ENCODE measurements around the gene FGD5.

FGD5 gene

DNA sequence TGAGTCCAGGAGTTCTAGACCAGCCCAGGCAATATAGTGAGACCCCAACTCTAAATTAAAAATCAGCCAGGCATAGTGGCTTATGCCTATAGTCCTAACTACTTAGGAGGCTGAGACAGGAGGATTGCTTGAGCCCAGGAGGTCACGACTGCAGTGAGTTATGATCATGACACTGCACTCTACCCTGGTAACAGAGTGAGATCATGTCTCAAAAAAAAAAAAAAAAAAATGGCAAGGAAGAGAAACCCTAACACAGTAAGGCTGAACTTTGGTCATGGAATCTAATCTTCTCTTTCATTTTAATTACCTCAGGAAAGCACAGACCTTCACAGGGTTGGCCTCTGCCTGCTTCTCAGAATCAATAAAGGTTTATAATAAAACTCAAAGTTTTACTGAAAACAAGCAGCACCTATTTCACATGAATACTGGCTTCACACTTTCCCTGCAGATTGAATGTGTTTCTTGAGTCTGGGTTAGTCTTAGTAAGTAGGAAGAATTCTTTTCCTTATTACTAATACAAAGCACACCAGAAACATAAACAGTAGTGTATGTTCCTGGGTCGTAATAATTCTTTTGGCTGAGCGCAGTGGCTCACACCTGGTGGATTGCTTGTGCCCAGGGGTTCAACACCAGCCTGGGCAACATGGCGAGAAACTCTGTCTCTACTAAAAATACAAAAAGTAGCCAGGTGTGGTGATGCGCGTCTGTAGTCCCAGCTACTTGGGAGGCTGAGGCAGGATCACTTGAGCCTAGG, 117.0 kb downstream of the FGD5 start:
- DNase-seq = no peak

DNA sequence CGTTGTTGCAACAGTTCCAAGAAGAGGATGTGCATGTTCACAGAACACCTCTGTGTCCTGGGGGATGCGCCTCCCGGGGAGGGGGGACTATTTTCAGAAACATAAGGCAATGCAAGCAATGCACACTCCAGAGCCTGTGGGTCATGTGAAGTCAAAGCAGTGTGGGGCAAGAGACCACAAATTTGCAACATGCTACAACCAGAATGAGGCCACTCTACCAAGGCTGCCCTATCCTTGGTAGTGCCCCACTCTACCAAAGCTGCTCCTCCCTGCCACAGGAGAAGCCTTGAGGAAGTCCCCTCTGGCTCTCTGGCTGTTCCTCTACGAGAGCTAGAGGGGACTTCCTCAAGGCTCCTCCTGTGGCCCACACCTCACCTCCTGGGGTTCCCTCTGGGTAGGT, 120.2 kb downstream of the FGD5 start:
- no peak for DNase-seq

DNA sequence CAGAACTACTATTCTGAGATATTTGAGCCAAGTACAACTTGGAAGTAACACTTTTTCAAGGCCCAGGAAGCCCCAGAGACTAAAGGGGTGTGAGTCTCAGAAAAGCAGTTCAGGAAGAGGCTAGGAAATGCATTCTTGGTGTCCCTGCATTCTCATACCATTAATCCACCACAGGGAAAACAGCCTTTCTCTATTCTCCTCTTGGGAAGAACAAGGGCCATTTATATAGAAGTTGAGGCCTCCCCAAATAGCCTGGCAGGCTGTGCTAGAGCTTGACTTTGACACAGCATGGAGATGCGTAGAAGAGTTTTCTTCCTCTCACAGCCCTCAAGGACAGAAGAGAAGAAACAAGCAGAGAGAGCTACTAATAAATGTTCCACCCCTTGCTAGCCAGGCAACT, 123.1 kb downstream of the FGD5 start:
- DNase-seq = no peak

DNA sequence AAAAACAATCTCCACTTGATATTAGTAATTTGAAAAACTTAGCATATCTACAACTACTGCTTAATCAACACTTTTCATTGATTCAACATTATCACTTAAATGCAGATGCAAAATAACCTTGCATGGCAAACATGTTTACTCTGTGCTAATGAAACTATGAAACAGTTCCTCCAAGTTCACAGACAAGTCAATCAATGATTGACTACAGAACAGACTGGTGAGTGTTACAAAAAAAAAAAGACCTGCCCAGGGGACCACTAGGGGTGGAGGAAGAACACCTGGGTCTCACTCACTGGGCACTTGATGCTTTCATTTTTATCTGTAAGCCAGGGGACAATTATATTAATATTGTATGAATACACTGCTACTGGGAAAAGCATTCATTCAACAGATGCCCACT, 124.3 kb downstream of the FGD5 start:
- no peak for DNase-seq

DNA sequence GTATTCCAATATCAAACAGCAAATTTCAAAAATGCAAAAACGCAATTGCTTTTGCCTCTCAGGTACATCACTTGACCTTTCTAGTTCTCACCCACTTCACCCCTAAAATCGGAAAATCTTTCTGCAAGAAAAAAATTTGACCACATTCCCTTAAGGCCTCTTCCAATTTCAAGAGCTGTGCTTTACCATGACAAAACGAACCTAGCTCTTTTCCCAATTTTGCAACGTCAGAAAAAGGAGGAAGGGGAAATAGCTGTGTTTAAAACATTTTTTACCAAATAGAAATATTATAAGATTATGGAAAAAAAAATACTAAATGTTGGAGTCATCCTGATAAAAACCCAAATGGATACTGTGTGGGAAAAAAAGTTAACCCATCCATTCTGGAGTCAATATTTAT, 127.5 kb downstream of the FGD5 start:
- no peak for DNase-seq

DNA sequence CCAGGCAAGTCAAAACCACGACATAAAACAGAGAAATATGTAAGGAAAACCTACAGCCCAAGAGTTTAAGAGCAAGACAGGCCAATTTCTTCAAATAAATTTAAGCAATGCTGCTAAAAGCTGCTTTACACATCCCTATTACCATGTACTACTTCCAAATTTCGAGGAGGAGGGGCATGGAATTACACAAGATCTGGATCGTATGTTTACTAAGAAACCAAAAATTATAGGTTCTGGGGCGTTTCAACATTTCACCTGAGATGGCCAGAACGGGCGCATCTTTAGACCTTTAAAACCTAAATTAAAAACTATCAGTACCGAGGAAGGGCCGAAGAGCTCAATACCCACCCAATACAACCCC, 128.0 kb downstream of the FGD5 start:
- no peak for DNase-seq

DNA sequence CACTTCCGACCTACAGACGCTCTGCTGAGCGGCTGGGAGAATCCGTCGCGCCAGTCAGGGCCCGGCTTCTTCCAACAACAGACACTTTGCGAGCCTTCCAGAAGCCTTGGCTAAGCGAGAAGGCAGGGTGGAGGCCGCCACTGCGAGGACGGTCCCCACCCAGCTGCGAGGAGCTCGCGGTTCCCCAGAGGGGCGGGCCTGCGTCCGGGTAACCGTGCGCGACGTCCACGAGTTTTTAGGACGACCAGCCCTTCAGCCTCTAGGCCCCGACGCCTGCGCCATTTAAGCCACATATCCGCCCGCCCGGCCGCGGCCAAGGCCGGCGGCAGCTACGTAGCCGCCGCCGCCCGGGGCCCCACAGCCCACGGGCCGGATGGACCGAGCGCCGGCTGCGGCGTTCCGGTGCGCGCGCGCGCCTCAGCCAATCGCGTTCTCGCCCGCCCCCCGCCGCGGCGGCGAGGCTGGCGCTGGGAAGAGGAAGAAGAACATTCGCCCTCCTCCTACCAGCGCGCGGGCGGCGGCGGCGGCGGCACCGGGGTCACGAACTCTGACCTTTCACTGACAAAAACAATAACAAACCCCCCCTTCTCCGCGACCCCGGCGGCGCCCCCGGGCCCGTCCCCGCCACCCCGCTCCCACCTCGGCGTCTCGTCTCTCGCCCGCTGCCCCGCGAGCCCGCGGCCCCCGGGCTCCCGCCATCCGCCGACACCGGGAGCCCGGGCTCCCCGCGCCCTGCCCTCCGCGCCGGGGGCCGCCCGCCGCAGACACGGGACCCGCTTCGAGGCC, 128.5 kb downstream of the FGD5 start, which contains the start of gene NR2C2:
TSS of gene NR2C2 (plus strand) at position 484 of the 786 bp plus-strand sequence. CDS start 56,332 bp downstream, outside the sequence.
- DNase-seq = peak; percentile 28

DNA sequence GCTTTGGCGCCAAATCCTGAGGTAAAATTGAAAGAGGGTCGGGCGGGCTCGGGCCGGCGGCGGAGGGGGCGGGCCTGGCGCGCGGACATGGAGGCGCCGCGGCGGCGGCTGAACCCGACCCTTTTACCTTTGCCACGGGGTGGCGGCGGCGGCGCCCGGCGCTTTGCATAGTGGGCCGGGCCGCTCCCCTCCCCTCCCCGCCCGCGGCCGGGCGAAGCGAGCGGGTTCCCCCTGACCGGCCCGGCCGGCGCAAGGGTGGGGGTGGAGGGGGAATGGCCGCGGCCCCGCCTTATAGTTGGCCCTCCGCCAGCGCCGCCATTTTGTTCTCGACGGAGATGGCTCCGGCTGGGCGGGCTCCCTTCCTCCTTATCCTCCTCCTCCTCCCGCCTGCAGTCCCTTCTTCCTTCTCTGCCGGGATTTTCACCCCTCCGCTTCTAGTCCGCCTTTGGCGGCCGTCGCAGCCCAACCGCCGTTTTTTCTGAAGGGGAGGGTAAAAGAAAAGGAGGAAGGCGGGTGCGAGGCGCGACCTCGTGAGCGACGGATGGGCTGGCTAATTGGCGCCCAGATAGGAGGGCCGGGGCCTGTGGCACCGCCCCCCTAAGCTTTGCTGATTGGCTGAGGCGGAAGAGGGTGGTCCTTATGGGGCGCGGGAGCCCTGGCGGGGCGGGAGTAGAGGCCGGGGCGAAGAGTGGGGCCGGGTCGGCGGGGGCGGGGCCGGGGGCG, 129.3 kb downstream of the FGD5 start:
- peak; percentile 81 for DNase-seq

DNA sequence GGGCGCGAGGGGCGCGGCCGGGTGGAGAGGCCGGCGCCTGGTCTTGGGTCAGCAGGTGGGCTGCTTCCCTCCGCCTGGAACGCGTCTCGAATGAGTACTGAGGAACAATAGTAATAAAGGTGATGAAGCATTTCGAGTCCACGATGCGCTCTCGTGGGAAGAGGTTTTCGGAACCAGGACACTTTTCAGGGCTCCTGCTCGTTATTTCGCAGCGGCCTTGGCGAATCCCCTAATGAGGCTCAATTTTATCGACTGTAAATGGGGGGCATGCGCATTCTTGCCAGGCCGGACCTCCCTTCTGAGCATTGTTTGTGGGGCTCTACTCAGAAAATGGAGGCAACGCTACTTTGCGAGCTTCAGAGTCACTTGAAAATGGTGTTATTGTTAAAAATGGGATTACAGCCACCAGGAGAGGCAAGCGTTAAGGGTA, 129.9 kb downstream of the FGD5 start:
- DNase-seq = no peak

DNA sequence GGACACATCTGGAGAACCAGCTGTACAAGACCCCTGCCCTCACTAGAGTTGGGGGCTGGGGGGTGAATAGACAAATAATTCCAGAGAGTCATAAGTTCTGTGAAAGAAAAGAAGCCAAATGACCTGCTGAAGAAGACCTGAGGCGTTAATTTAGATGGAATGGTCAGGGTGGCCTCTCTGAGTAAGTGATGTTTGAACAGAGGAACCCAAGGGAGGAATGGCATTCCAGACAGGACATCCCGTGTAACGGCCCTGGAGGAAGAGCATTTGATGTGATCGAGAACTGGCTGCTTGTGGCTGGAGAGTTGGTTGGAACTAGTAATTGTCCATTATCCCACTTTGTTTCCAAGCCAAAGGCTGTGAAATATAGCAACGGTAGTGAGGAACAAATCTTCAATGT, 130.4 kb downstream of the FGD5 start:
- DNase-seq = no peak

DNA sequence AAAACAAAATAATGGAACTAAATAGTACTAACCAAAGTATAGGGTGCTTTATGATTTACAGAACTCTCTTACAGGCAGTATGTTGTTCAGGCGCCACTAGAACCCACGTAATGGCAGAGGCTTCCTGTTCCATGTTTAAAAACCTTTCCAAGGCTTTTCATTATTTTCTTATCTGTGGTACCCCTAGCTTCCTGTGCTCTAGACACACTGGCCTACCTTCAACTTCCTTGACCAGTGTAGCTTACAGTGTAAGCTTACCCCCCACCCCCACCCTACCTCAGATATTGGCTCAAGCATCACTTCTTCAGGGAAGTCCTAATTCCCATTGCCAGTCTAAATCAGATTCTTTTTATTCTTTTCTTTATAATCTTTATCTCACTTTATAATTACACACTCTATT, 131.5 kb downstream of the FGD5 start:
- no peak for DNase-seq

DNA sequence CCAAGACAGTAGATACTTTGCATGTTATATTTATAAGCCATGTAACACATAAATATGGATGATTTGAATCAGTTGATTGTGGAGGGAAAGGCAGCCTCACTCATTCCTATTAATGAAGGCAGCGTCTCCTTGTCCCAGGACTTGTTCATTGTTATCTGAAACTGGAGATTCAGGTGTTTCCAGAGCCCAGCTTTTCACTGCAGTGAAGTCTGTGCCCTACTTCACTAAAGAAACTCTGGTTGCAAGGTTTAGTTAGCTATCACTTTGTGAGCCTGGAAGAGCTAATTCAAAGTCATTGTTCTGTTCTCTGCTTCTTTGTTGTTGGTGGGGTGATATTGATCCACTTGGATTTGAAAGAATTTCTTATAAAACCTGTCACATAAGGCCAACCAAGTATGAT, 138.4 kb downstream of the FGD5 start:
- no peak for DNase-seq

DNA sequence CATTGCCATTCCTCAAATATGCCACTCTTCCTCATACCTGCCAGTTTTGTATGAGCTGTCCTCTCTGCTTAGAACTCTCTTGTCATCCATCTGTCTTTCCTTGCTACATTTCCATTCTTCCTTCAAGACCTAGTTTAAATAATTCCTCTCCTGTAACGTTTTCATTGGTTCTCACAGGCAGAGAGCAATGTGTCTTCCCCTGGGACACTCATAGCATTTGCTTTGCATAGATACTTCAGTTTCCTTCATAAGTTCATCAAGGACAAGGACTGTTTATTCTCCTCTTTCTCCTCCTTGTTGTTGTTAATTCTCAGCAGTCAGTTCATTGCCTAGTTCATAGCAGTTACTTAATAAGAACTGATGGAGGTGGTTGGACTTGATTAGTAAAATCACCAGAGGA, 139.2 kb downstream of the FGD5 start:
- no peak for DNase-seq

DNA sequence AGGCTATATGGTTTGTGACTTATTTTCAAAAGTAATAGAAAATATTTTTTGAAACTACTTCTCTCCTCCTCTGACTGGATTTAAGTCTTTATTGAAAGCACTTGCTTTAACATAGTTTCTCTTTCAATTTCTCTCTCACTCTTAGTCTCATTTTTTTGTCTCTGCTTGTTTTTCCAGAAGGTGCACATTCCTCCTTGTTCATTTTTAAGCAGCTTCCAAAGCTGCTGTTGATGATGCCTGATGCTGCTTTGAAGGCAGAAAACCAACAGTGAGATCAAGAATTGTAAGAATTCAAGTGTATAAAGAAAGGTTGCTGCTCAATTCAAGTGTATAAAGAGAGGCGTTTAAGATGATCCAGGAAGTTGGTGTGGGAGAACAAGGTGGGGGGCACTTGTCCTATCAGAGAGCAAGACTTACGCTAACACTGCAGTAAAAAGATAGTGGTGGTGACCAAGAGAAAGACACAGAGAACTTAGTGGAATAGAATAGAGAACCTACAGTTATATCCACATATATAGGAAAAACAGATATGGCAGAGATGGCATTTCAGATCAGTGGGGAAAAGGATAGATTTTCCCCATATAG, 140.7 kb downstream of the FGD5 start:
- no peak for DNase-seq

DNA sequence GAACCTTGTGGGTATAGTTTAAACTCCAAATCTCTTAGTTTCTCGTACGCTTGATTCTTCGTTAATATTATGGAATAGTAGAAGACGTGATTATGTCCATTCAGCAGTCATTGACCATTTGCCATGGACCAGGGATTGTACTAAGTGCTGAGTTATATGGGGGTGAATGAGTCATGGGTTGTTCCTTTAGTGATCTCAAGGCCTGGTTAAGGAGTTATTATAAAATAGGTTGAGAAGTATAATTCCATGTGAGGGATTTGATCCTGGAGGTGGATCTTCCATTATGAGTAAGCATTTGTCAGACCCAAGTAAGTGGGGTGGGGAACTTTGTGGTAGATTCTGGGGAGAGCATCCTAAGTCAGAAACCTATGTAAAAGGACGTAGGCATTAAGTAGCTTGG, 144.0 kb downstream of the FGD5 start:
- DNase-seq = no peak

DNA sequence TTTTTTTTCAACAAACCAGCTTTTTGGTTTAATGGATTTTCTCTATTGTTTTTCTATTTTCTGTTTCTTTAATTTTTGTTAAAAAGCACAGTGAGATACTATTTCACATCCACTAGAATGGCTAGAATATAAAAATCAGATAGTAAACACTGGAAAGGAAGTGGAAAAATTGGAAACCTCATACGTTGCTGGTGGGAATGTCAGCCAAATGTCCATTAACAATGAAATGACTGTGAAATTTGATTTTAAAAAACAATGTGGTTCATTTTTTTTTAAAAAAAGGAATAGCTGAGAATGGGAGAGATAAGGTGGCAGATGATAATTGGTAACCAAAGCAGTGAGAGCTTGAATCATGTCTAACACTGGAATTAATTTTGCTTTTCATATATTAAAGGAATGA, 148.5 kb downstream of the FGD5 start:
- DNase-seq = no peak

DNA sequence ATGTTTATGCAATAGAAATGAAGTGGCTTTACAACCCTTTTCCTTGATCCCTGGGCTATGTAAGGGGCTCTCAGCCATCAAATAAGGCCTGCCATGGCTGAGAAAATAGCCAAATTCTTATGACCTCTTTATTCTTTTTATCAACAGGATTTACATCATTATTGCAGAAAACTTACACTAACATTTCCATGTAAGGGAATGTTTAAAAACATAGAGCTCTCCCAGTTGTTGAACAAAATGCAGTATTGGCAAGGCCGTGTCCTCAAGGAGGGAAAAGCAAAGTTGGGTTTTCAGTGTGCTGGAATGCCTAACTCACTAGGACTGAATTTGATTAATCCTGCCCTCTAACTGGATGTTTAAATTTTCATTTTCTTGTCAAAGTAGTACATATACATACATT, 150.9 kb downstream of the FGD5 start:
- DNase-seq = no peak

DNA sequence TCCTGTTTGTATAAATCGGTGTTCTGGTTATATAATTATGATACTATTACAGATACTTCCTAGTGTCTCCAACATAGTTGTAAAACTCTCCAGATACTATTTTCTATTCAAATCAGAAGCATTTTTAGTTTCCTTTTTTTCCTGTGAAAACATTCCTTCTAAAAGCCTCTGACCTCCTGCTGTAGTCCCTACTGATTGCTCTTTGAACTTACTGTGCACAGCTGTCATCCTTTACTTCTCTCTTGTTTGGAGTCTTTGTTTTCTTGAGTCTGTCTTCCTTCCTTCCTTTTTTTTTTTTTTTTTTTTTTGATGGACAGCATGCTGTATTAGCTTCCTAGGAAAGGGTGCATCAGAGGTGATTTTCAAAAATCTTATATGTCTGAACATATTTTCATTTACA, 157.6 kb downstream of the FGD5 start:
- DNase-seq = no peak

DNA sequence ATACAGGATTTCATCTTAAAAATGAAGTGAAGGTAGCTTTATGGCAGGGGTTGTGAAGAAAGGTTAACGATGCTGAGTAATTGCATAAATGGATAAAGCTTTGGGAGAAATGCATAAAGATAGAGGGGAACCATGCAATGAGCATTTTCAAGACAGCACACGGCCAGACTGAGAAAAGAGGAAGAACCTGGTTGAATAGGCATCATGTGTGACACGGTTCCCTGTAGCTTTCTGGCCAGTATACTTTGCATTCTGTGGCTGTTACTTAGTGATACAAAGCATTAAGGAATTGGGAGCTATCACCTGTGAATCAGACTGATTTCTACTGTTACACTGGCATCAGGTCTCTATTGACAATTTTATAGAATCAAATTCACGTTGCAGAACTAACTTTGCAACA, 161.9 kb downstream of the FGD5 start:
- no peak for DNase-seq

All from NCI-H446 treated with DMSO at 0.1 percent for 48 hours (cell line).